Naive thymus-derived CD8-positive, alpha-beta T cell (primary cell): ENCODE results near the gene MYH11. TPM values are rescaled to one million over a fixed set of nuclear protein-coding genes. Genes with fewer than 3 reads are reported as not detected.
"Not testable (repeated sequence)": the region's sequence is repeated elsewhere in the genome, so short reads cannot be mapped to it uniquely, and the experiment has no call there.

ENCODE experiments used
- ATAC-seq, 2 donors: fragments of 150-1000 bp; cut with Tn5 transposase in 1 of 2; sonication (Bioruptor Pico), chemical (Tn5 transposase) in 1 of 2; 1 replicate in 1 of 2; 2 replicates in 1 of 2; pipeline ENCODE4 v1.10.0; 2021; ENCODE audit warnings: mild to moderate bottlenecking in 2 of 2, moderate library complexity in 2 of 2
- POLR2A ChIA-PET: fragments of 350-600 bp; sonication (Branson Sonifier 250); formaldehyde crosslinking; loops from one replicate; lab custom pipeline; 2021; ENCODE audit warnings: antibody characterized with exemption; lab: Charles Lee
- DNase-seq, 10 donors: peaks; one replicate each; pipeline versions ENCODE4 v3.0.0 to v3.0.0-alpha.2; 2020 to 2022
- H3K27ac Mint-ChIP-seq, 10 donors: one replicate each; pipeline ENCODE4 v1.8.0; 2020 to 2022; ENCODE audit warnings: mild to moderate bottlenecking in 10 of 10, mixed read lengths in 10 of 10, moderate library complexity in 4 of 10, inconsistent platforms in 1 of 10
- H3K27me3 Mint-ChIP-seq, 5 donors: one replicate each; pipeline ENCODE4 v1.8.0; 2021 to 2022; ENCODE audit warnings: mixed read lengths in 5 of 5
- H3K36me3 Mint-ChIP-seq, 3 donors: one replicate each; pipeline ENCODE4 v1.8.0; 2020 to 2022; ENCODE audit warnings: mixed read lengths in 3 of 3, mild to moderate bottlenecking in 2 of 3, inconsistent platforms in 1 of 3
- H3K4me1 Mint-ChIP-seq, 4 donors: one replicate each; pipeline ENCODE4 v1.8.0; 2021 to 2022; ENCODE audit warnings: mixed read lengths in 4 of 4
- H3K4me3 Mint-ChIP-seq, 10 donors: one replicate each; pipeline ENCODE4 v1.8.0; 2020 to 2022; ENCODE audit warnings: mild to moderate bottlenecking in 10 of 10, mixed read lengths in 10 of 10, moderate library complexity in 6 of 10, inconsistent platforms in 1 of 10
- H3K9me3 Mint-ChIP-seq, 9 donors: one replicate each; pipeline ENCODE4 v1.8.0; 2020 to 2022; ENCODE audit warnings: mixed read lengths in 9 of 9, mild to moderate bottlenecking in 3 of 9, inconsistent platforms in 1 of 9, moderate library complexity in 1 of 9
- polyA plus RNA-seq, 3 donors: library from polyadenylated mRNA; unstranded; fragments of 300-500 nt; fragmentation: Illumina TruSeq; gene quantifications; one replicate each; pipeline ENCODE4 v1.2.3, GENCODE V29; 2021
- total RNA-seq, 8 experiments: library from RNA in 2 of 8; stranded (reverse) in 2 of 8; gene quantifications; one replicate each; pipeline ENCODE4 v1.2.3 and lab custom pipeline; 2021 to 2026

Gene MYH11
- total and polyA plus RNA-seq, 5 experiments from 2014 or later: 0.20 to 0.59 TPM; not detected in 3

DNA sequence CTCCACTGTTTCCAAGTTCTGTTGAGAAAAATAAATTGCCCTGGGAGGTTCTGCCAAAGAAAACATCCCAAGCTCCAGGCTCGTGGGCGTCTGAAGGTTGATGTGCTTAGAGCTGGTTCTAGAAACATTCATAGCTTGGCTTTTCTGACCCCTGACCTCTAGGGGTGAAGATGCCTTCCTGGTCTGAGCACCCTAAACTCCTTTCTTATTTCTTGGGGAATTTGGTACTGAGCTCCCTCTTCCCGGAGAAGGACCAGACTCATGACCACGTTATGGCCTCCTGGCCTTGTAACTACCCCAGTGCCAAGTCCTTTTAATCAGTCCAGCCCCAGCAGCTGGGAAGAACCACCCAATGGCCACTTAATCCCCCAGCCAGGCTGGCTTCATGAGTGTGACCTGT lies 66.4 kb downstream of the MYH11 start:
- Mint-ChIP-seq H3K36me3 (no peaks in the 10 kb centered on the region), H3K9me3 (peaks cover 0 to 1% (median 0%) of the 10 kb centered on the region in 9 donors), H3K4me1 (no peaks in the 10 kb centered on the region), H3K27me3 (no peaks in the 10 kb centered on the region), H3K4me3 (no peak overlapping the region), H3K27ac (no peak overlapping the region)
- POLR2A ChIA-PET: interaction anchor here (0.7 kb wide), 1 partner anchor 23 kb away, joined by 3 read pairs; no protein-coding TSS in a partner anchor
- ATAC-seq: no peak
- DNase-seq: no peak

GRCh38 chr16:15789816-15790215 lies 67.0 kb downstream of the MYH11 start:
- H3K4me3 Mint-ChIP-seq, H3K4me1 Mint-ChIP-seq, H3K36me3 Mint-ChIP-seq, H3K27me3 Mint-ChIP-seq, H3K9me3 Mint-ChIP-seq, ATAC-seq, POLR2A ChIA-PET, DNase-seq: not testable (repeated sequence)
- H3K27ac Mint-ChIP-seq: peak overlapping the region in 1 of 10 donors; percentile 35

DNA sequence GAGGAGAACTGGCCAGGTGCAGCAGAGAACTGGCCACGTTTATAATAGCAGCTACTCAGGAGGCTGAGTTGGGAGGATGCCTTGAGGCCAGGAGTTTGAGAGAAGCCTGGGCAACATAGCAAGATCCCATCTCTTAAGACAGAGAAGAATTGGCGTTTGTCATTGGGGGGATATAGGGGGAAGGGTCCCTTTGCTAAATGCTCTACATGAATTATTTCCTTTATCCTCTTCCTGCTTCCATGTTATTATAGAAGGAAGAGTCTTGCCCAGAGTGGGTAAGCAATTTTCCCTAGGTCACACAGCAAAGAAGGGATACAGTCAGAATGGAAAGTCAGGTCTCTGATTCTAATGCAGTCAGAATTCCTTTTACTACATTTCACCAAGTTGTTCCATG lies 68.0 kb downstream of the MYH11 start:
- no peaks in the 10 kb centered on the region for H3K9me3 Mint-ChIP-seq
- POLR2A ChIA-PET: no interaction called here
- H3K27me3 Mint-ChIP-seq: peaks cover 0 to 1% (median 0%) of the 10 kb centered on the region in 5 donors
- H3K27ac Mint-ChIP-seq: no peak overlapping the region
- ATAC-seq (no peak), DNase-seq (no peak)
- no peaks in the 10 kb centered on the region for H3K4me1 Mint-ChIP-seq
- H3K4me3 Mint-ChIP-seq: no peak overlapping the region
- H3K36me3 Mint-ChIP-seq: no peaks in the 10 kb centered on the region

DNA sequence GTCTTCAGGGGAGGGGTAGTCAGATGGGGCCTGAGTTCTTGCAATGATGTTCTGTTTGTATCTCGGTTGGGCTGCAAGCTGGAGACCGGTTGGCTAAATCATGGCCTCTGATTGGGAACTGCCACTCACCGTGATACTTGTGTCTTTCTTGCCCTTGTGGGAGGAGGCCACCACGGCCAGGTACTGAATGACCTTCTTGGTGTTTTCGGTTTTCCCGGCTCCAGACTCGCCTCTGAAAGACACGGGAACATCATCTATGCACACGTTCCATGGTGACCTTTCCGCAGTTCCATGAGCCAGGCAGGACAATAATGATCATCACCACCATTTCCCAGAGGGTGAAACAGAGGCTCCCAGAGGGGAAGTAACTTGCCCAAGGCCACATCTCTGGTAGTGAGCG lies 70.3 kb downstream of the MYH11 start:
- Mint-ChIP-seq H3K36me3 (no peaks in the 10 kb centered on the region), H3K27me3 (peaks cover 0 to 1% (median 0%) of the 10 kb centered on the region in 5 donors), H3K4me1 (no peaks in the 10 kb centered on the region), H3K27ac (peak overlapping the region in 1 of 10 donors; percentile 65), H3K9me3 (no peaks in the 10 kb centered on the region), H3K4me3 (no peak overlapping the region)
- ATAC-seq (no peak), DNase-seq (no peak)
- POLR2A ChIA-PET: no interaction called here

DNA sequence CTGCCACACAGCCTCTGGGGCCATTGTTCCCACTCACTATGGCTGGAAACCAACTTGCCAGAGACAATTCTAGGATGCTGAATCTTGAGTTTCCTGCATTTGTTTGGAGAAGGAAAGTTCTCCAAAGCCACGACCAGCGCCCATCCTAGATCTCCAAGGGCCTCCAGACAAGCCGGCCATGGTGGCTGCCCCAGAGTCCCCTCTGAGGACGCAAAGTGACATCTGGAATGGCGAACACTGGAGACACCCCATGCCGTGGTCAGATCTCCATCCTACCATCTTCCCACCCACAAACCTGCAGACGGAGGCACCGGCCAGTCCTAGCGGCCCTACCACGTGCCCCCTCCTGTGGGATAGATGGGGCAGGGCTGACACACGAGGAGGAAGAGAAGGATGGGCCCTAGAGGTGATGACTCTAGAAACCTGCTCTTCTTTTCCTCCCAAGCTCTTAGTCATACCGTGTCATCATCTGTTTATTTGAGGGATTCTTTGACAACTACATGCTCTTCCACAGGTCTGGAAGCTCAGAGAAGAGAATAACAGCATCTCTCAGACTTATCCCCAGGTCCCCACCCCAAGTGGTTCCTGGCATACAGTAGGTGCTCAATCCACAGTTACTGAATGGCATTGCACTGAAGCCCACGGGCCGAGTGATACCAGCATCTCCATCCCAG lies 71.3 kb downstream of the MYH11 start:
- Mint-ChIP-seq H3K36me3 (no peaks in the 10 kb centered on the region), H3K4me3 (no peak overlapping the region), H3K4me1 (no peaks in the 10 kb centered on the region), H3K27ac (no peak overlapping the region), H3K9me3 (no peaks in the 10 kb centered on the region), H3K27me3 (peaks cover 0 to 1% (median 0%) of the 10 kb centered on the region in 5 donors)
- DNase-seq (no peak), ATAC-seq (no peak)
- POLR2A ChIA-PET: no interaction called here

- Mint-ChIP-seq H3K4me3 (no peak overlapping the region), H3K27me3 (peaks cover 0 to 1% (median 0%) of the 10 kb centered on the region in 5 donors), H3K27ac (no peak overlapping the region), H3K4me1 (no peaks in the 10 kb centered on the region), H3K9me3 (no peaks in the 10 kb centered on the region), H3K36me3 (no peaks in the 10 kb centered on the region)
- DNase-seq (no peak), ATAC-seq (no peak)
- POLR2A ChIA-PET: no interaction called here
Observed at GRCh38 chr16:15783985-15784384, 72.8 kb downstream of the MYH11 start.

GRCh38 chr16:15782573-15783365 lies 74.1 kb downstream of the MYH11 start:
- Mint-ChIP-seq H3K36me3 (no peaks in the 10 kb centered on the region), H3K9me3 (no peaks in the 10 kb centered on the region), H3K27me3 (peaks cover 0 to 1% (median 0%) of the 10 kb centered on the region in 5 donors), H3K27ac (no peak overlapping the region), H3K4me1 (no peaks in the 10 kb centered on the region), H3K4me3 (no peak overlapping the region)
- no peak for DNase-seq
- POLR2A ChIA-PET: no interaction called here
- no peak for ATAC-seq

DNA sequence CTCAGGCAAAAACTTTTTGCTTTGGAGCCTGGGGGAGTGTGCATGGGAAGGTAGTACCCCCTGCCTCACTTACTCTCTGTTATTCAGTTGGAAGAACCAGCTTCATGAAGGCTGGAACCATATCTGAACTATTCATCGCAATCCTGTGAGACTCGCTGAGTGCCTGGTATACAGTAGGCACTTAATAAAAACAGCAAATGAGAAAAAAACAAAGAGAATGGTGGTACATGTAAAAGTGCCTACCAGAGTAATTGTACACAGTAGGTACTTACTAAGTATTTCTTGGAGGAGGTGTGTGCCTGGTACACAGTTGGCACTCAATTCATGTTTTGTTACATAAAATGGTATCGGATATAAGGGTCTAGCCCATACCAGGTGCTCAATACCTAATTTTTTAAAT lies 75.2 kb downstream of the MYH11 start:
- Mint-ChIP-seq H3K36me3 (no peaks in the 10 kb centered on the region), H3K4me3 (no peak overlapping the region), H3K27ac (no peak overlapping the region), H3K4me1 (no peaks in the 10 kb centered on the region), H3K27me3 (peaks cover 0 to 5% (median 0%) of the 10 kb centered on the region in 5 donors), H3K9me3 (no peaks in the 10 kb centered on the region)
- ATAC-seq (no peak), DNase-seq (no peak)
- POLR2A ChIA-PET: no interaction called here

GRCh38 chr16:15780805-15781204 lies 76.0 kb downstream of the MYH11 start:
- no peaks in the 10 kb centered on the region for H3K4me1 Mint-ChIP-seq
- no peak overlapping the region for H3K27ac Mint-ChIP-seq
- no peak overlapping the region for H3K4me3 Mint-ChIP-seq
- H3K36me3 Mint-ChIP-seq: no peaks in the 10 kb centered on the region
- H3K9me3 Mint-ChIP-seq: no peaks in the 10 kb centered on the region
- H3K27me3 Mint-ChIP-seq: peaks cover 0 to 5% (median 1%) of the 10 kb centered on the region in 5 donors
- POLR2A ChIA-PET: interaction anchor here (0.6 kb wide), 1 partner anchor 1395 kb away, joined by 8 read pairs; no protein-coding TSS in a partner anchor
- no peak for DNase-seq
- ATAC-seq: no peak

- POLR2A ChIA-PET: no interaction called here
- DNase-seq: no peak
- H3K27me3 Mint-ChIP-seq: peaks cover 0 to 5% (median 1%) of the 10 kb centered on the region in 5 donors
- no peak for ATAC-seq
- no peaks in the 10 kb centered on the region for H3K9me3 Mint-ChIP-seq
- H3K36me3 Mint-ChIP-seq: no peaks in the 10 kb centered on the region
- no peak overlapping the region for H3K4me3 Mint-ChIP-seq
- no peak overlapping the region for H3K27ac Mint-ChIP-seq
- H3K4me1 Mint-ChIP-seq: no peaks in the 10 kb centered on the region
Observed at GRCh38 chr16:15779664-15780351, 77.0 kb downstream of the MYH11 start.

GRCh38 chr16:15778999-15779614 lies 77.7 kb downstream of the MYH11 start:
- POLR2A ChIA-PET: no interaction called here
- H3K27ac Mint-ChIP-seq: no peak overlapping the region
- H3K27me3 Mint-ChIP-seq: peaks cover 0 to 4% (median 1%) of the 10 kb centered on the region in 5 donors
- ATAC-seq (no peak), DNase-seq (no peak)
- no peaks in the 10 kb centered on the region for H3K4me1 Mint-ChIP-seq
- no peaks in the 10 kb centered on the region for H3K9me3 Mint-ChIP-seq
- H3K36me3 Mint-ChIP-seq: no peaks in the 10 kb centered on the region
- H3K4me3 Mint-ChIP-seq: no peak overlapping the region

GRCh38 chr16:15778204-15778743 lies 78.6 kb downstream of the MYH11 start:
- peaks cover 0 to 4% (median 1%) of the 10 kb centered on the region in 5 donors for H3K27me3 Mint-ChIP-seq
- POLR2A ChIA-PET: no interaction called here
- H3K4me1 Mint-ChIP-seq: no peaks in the 10 kb centered on the region

More at GRCh38 chr16:15778204-15778743, 78.6 kb downstream of the MYH11 start:
- no peak for DNase-seq
- H3K27ac Mint-ChIP-seq: no peak overlapping the region
- no peak for ATAC-seq
- no peaks in the 10 kb centered on the region for H3K9me3 Mint-ChIP-seq
- H3K36me3 Mint-ChIP-seq: no peaks in the 10 kb centered on the region
- H3K4me3 Mint-ChIP-seq: no peak overlapping the region
